ENCODE data around the gene CARS1.

Gene CARS1

GRCh38 chr11:3058753-3059664 is 1.8 kb upstream of the CARS1 start:
- DNase-seq, result peak; percentile 54 to 69 (median 60)

- DNase-seq, result peak; percentile 36 to 40 (median 38)
Observed at GRCh38 chr11:3056296-3057068, 741 bp downstream of the CARS1 start.

DNA sequence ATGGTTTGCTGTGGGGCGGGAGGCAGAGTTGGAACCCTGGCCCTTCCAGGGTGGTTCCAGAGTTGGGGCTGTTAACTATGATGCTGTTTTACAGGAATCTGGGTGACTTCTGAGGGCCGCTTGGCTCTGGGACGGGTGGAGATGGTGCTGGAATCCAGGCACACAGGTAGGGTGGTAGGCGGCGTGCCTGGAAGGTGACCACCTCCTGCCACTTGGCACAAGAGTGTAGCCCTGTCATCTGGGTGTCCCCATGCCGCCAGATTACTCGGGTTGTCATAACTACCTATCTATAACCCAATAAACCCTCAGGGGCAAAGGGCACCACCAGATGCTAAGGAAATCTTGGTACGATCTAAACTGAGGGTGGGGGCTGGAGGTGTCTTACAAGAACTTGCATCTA is 1.3 kb downstream of the CARS1 start:
- no peak for DNase-seq

- no peak for DNase-seq
Observed at GRCh38 chr11:3052567-3052966, 4.7 kb downstream of the CARS1 start.

DNA sequence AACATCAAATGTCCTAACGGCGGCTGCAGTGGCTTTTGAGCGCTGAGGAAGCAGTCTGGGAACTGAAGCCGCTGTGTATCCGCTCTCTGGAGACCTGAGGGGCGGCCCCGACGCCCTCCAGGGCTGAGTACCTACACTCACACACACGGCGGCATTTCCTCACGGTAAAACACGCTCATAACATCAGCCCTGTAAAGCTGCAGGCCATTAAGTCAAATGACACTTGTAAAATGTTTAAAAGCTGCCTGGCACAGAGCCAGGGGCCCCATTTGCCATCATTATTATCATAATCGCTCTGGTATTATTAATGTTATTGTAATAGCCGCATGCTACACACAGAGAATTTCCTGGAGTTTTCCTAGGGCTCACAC is 5.1 kb downstream of the CARS1 start:
- DNase-seq, result peak in 1 of 3 donors; percentile 9

- peak in 2 of 3 donors; percentile 20 to 23 for DNase-seq
Observed at GRCh38 chr11:3051196-3052108, 5.8 kb downstream of the CARS1 start.

- no peak for DNase-seq
Observed at GRCh38 chr11:3050386-3051195, 6.6 kb downstream of the CARS1 start.

DNA sequence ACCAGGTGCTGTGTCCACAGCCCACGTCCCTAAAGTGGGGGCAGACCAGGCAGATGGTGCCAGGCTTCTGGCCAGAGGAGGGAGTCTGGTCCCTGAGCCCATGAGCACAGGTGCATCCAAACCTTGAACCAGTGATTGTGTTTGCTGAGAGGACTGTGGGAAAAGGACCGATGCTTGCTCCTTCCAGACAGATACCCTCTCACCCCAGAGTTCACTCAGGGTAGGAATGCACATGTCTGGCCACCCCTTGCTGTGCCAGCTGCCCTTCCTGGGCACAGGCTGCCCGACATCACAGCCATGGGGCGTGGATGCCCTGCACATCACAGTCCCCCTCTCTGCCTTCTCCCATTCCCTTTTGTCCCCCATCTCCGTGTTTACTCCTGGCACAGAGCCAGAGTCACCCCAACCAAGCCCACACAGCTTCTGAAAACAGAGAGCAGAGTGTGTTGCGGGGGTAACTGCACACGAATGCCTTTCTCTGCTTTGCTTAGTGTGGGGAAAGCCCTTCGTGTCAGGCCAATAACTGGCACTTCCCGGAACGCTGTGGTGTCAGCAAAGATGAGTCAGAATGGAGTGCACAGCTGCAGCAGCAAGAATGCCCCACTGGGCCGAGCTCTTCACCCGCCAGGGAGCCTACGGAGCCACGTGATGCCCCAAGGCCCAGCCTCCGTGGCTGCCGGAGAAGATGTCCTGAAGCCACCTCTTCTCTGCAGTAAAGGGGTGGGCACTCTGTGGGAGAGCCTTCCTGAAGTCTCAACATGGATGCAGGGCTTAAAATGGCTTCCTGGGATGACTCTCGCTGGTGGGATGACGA is 7.6 kb downstream of the CARS1 start:
- DNase-seq, result peak; percentile 95 to 97 (median 96)

- DNase-seq, result no peak
Observed at GRCh38 chr11:3047637-3048036, 9.6 kb downstream of the CARS1 start.

GRCh38 chr11:3046641-3047040 is 10.6 kb downstream of the CARS1 start:
- no peak for DNase-seq

- peak in 2 of 3 donors; percentile 25 to 38 for DNase-seq
Observed at GRCh38 chr11:3046190-3046589, 11.0 kb downstream of the CARS1 start.

DNA sequence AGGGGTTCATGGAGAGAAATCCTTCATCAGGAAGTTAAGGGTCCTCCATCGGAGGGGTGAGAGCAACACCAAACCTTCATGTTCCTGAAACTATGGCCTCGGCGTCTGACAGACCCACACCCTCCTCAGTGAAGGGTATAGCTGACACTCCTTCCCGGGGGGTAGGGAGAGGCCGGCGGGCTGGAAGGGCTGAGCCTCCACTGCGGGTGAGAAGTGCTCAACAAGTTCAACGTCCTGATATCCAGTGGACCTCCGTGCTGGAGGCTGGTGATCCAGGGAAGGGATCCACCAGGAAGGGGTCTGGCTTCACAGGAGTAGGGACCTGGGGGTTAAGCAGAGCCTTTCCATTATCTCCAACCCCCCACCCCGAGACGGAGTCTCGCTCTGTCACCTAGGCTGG is 12.3 kb downstream of the CARS1 start:
- DNase-seq, result no peak

DNA sequence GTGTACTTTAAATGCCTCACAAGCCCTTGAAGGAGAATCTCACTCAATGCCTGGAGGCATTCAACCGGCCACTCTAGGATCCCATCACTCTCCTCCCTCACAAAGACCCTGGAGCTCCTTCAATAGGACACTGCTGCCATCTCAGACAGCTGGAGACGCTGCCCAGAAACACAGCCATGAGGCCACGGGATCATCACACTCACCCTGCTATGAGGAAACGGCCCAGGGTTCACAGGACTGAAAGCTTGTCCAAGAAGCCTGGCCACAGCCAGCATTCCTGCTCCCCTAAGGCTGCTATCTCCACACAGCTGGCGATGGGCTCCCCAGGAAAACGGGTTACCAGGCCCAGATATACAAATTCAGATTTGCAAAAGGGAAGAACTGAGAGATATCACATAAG is 13.2 kb downstream of the CARS1 start:
- no peak for DNase-seq

DNA sequence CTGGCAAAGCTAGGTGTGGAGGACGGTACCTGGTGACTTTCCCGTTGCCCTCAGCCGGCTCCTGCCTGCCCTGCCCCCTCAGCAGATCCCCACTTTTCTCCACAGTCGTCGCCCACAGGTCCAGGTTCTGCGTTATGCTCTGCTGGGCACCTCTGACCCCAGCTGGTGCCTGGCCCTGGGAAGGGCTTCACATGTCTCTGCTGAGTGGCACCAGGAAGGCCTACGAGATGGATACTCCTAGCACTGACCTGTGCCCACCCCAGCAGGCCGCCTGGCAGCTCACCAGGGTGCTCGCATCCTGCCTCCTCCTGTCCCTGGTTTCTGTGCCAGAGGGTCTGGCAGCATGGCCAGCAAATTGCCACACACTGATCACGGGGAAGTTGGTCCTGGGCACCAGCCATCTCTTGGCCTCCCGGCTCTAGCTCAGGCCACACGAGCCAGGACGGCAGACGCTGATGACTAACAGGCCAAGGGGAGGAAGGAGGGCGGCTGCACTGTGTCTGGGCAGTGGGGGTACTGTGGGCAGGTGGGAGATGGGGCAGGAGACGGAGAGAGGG is 13.8 kb downstream of the CARS1 start:
- no peak for DNase-seq

GRCh38 chr11:3042496-3043314 is 14.5 kb downstream of the CARS1 start:
- DNase-seq, result no peak

DNA sequence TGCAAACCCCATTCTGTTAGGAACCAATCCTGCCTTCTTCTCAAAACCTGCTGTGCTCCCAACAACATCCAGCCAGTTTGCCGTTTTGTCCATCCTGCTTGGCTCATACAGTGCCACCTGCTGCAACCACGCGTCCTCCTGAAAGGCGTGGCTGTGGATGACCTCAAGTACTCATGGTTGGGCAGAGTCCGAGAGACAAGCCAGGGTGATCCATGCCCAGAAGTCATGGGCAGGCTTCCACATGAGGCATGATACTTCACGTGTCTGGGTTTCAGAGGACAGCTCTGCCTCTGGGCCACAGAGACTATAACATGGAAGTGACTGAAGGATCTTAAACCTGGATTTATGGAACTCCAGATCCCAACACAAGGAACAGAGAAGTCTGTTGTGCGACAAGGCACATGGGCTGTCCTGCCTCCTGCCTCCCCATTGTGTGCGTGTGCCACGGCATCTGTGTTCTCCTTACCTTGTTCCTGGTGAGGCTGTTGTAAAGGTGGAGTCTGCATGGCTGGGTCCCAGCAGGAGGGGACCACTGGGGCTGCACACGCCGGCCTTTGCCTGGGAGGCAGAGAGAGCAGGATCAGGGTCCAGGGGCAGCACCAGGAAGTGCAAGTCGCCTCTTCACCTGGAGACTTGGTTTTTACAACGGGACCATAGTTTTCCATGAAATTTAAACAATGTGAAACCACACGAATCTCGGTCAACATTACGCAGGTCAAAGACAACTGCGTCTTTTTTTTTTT is 15.4 kb downstream of the CARS1 start:
- no peak for DNase-seq

DNA sequence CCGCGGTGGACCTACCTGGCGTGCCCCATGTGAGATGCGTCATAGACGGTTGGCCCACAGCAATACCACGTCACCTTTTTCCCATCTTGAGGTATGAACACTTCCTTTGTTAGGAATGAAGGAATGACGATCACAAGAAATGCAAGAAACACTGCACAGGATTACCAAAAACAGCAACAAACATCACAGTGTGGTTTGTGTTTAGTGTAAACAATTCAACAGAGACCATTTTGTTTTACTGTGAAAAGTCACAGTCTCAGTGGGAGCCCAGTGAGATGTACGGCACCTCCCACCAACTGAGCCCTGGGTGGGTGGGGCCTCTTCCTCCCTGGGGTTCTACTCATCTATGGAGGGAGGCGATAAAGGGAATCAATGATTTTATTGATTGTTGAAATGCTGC is 16.3 kb downstream of the CARS1 start:
- no peak for DNase-seq

GRCh38 chr11:3037945-3038271 is 19.3 kb downstream of the CARS1 start:
- DNase-seq, result no peak

Data from suppressor macrophage treated with lipopolysaccharide for 1 hour (primary cell).